Pons (tissue), 1 donor: ENCODE data around the gene MRGPRF.
"Not testable (repeated sequence)": the region's sequence is repeated elsewhere in the genome, so short reads cannot be mapped to it uniquely, and the experiment has no call there.

Experiments used
- DNase-seq: peaks from one replicate; pipeline ENCODE4 v3.0.0-alpha.2; 2016; ENCODE audit warnings: low spot score

The MRGPRF gene

GRCh38 chr11:68987211-68987610, 25.8 kb downstream of the MRGPRF start:
- DNase-seq = no peak

- DNase-seq = no peak
These were observed 29.2 kb downstream of the MRGPRF start for GRCh38 chr11:68983801-68984200.

GRCh38 chr11:68982134-68982533, 30.9 kb downstream of the MRGPRF start:
- DNase-seq = no peak

- DNase-seq = no peak
These were observed 32.3 kb downstream of the MRGPRF start, which contains the start of gene MRGPRD for GRCh38 chr11:68980776-68981065. TSS of gene MRGPRD (minus strand) at chr11:68980986. CDS start at chr11:68980986, 0 bp downstream.

- no peak for DNase-seq
These were observed 32.9 kb downstream of the MRGPRF start for GRCh38 chr11:68979931-68980775.

GRCh38 chr11:68978931-68979594, 34.0 kb downstream of the MRGPRF start:
- DNase-seq = no peak

GRCh38 chr11:68978626-68978930, 34.5 kb downstream of the MRGPRF start:
- no peak for DNase-seq

- no peak for DNase-seq
These were observed 35.0 kb downstream of the MRGPRF start for GRCh38 chr11:68977781-68978625.

GRCh38 chr11:68976563-68976962, 36.5 kb downstream of the MRGPRF start:
- DNase-seq = no peak

- DNase-seq = no peak
These were observed 37.0 kb downstream of the MRGPRF start for GRCh38 chr11:68976095-68976494.

GRCh38 chr11:68974421-68975194, 38.4 kb downstream of the MRGPRF start:
- no peak for DNase-seq

GRCh38 chr11:68973706-68974105, 39.3 kb downstream of the MRGPRF start:
- DNase-seq = not testable (repeated sequence)

- DNase-seq = no peak
These were observed 39.8 kb downstream of the MRGPRF start for GRCh38 chr11:68973219-68973618.

- DNase-seq = no peak
These were observed 42.0 kb downstream of the MRGPRF start for GRCh38 chr11:68970921-68971636.

GRCh38 chr11:68969386-68969785, 43.7 kb downstream of the MRGPRF start:
- DNase-seq = no peak

GRCh38 chr11:68968306-68969250, 44.5 kb downstream of the MRGPRF start:
- DNase-seq = no peak

GRCh38 chr11:68966894-68967780, 45.9 kb downstream of the MRGPRF start:
- no peak for DNase-seq

- DNase-seq = no peak
These were observed 46.9 kb downstream of the MRGPRF start for GRCh38 chr11:68965901-68966853.
